GM18508 (cell line): Measurements from ENCODE around the gene CNBD2.
"Not testable (repeated sequence)": the region's sequence is repeated elsewhere in the genome, so short reads cannot be mapped to it uniquely, and the experiment has no call there.

Source experiments
- ATAC-seq: cut with Tn5 transposase; IDR thresholded peaks from one replicate; pipeline ENCODE4 v1.9.1; 2021; ENCODE audit warnings: moderate number of reproducible peaks; ENCODE audit not compliant: insufficient read depth, unreplicated experiment

The CNBD2 gene

GRCh38 chr20:36053863-36054518 is 85.6 kb downstream of the CNBD2 start:
- ATAC-seq = not testable (repeated sequence)

GRCh38 chr20:36055145-36055544 is 86.8 kb downstream of the CNBD2 start:
- no peak for ATAC-seq

DNA sequence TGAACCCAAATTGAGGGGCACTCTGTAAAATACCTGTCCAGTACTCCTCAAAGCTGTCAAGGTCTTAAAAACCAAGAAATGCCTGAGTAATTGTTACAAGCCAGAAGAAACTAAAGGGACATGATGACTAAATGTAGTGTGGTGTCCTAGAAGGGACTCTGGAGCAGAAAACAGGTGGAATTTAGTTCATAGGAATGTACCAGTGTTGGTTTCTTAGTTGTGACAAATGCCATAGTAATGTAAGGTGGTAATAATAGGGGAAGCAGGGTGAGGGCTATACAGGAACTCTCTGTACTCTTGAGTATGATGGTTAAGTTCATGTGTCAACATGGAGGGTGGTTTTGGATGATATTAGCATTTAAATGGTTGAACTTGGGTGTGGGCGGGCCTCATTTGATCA is 92.3 kb downstream of the CNBD2 start:
- no peak for ATAC-seq

- no peak for ATAC-seq
These were observed 93.4 kb downstream of the CNBD2 start for GRCh38 chr20:36061754-36062153.

- no peak for ATAC-seq
These were observed 94.4 kb downstream of the CNBD2 start for GRCh38 chr20:36062799-36063198.

DNA sequence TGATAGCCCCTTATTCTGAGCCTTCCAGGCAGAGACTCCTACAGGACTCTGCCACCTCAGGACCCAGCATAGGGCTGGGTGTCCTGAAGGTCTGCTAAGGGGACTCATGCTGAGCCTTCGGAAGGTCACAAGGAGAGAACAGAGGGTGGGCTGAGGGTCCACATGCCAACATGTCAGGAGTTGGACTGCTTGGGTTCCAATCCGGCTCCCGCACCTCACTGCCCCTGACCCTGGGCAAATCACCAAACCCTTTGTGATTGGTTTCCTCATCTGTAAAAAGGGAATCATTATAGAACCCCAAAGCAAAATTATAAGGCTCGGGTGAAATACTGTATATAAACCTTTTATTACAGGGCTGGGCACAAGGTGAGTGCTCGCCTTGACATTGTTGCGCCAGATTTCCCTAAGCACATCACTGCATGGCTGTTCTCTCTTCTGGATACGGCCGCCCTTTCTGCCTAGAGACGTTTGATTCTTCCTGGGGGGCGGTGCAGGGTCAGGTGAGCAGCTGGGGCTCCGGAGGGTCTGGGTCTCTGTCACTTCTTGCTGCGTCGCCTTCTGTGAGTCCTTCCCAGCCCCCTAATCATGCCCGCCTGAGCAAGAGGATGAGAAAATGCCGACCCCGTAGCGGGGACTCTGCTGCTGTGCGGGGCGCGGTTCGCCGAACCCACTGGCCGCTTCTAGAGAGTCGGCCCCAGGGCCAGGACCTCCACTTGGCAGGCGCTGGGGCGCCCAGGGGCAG is 95.7 kb downstream of the CNBD2 start:
- no peak for ATAC-seq

GRCh38 chr20:36064658-36065426 is 96.5 kb downstream of the CNBD2 start:
- no peak for ATAC-seq

- no peak for ATAC-seq
These were observed 97.1 kb downstream of the CNBD2 start for GRCh38 chr20:36065427-36065998.

DNA sequence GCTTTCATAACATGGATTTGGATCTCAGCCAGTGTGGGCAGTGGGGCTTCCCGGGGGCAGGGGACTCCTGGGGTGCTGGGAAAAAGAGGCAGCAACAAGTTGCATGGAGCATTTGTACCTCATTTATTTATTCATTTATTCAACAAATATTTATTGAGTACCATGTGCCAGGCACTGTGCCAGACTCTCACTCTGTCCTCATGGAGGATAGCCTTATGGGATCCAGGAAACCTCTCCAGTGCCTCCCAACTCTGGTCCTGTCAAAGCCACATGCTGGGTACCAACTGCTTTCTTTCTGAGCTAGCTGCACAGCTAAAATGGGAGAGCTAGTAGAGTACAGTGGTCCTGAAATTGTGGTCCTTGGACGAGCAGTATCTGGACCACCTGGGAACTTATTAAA is 98.4 kb downstream of the CNBD2 start:
- ATAC-seq = no peak

- ATAC-seq = not testable (repeated sequence)
These were observed 100.1 kb downstream of the CNBD2 start for GRCh38 chr20:36068526-36068925.

GRCh38 chr20:36070451-36070850 is 102.1 kb downstream of the CNBD2 start:
- ATAC-seq = no peak

GRCh38 chr20:36071848-36072247 is 103.5 kb downstream of the CNBD2 start:
- ATAC-seq = no peak

- no peak for ATAC-seq
These were observed 106.6 kb downstream of the CNBD2 start for GRCh38 chr20:36074983-36075382.

- ATAC-seq = not testable (repeated sequence)
These were observed 109.4 kb downstream of the CNBD2 start for GRCh38 chr20:36077762-36078161.

GRCh38 chr20:36079486-36079885 is 111.1 kb downstream of the CNBD2 start:
- ATAC-seq = no peak

- ATAC-seq = not testable (repeated sequence)
These were observed 111.6 kb downstream of the CNBD2 start for GRCh38 chr20:36079984-36080383.
